GM12801 (cell line): Measurements from ENCODE around the gene RYR1.

Source experiments
- CTCF ChIP-seq: IDR thresholded peaks from one replicate; pipeline ENCODE4 v1.5.1; 2011; ENCODE audit warnings: control low read depth; ENCODE audit not compliant: insufficient read length; ENCODE audit errors: extremely low read depth

Gene RYR1

GRCh38 chr19:38547421-38547820, 113.9 kb downstream of the RYR1 start:
- no peak for TF ChIP-seq CTCF

DNA sequence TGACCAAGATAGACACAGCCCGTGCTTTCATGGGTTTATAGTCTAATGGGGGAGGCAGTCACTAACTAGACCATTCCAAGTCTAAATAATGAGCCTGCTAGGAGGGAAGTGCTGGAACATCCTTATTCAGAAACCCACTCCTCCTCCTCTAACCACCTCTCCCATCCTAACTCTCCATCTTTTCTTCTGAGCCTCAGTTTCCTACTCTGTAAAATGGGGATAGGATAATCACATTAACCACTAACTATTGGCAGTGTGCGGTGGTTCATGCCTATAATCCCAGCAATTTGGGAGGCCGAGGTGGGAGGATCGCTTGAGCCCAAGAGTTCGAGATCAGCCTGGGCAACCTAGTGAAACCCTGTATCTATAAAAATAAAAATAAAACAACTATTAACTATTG, 115.6 kb downstream of the RYR1 start:
- TF ChIP-seq CTCF, result no peak

DNA sequence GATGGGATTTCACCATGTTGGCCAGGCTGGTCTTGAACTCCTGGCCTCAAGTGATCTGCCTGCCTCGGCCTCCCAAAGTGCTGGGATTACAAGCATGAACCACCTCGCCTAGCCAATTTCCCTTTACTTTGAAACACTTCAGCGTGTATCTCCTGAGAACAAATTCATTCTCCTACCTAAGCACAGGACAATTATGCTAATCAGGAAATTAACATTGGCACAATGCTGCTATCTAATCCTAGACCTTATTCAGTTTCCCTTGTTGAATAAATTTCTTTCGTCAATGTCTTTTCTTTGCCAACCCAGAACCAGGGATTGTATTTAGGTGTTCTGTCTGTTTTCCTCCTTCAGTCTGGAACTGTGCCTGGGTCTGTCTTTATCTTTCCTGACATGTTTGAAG, 116.5 kb downstream of the RYR1 start:
- TF ChIP-seq CTCF, result no peak

- TF ChIP-seq CTCF, result no peak
These were observed 116.9 kb downstream of the RYR1 start for GRCh38 chr19:38550376-38550775.

- no peak for TF ChIP-seq CTCF
These were observed 117.9 kb downstream of the RYR1 start for GRCh38 chr19:38551450-38551813.

GRCh38 chr19:38554676-38555141, 121.2 kb downstream of the RYR1 start:
- no peak for TF ChIP-seq CTCF

GRCh38 chr19:38555200-38555599, 121.7 kb downstream of the RYR1 start:
- no peak for TF ChIP-seq CTCF
